Measurements from ENCODE around the gene LRRC74A.

GRCh38 chr14:76881348-76881747, 55.1 kb downstream of the LRRC74A start:
- no peak for TF ChIP-seq EP300 (IDR thresholded peaks at IDR 0.05)
- no peak for TF ChIP-seq CTCF (IDR thresholded peaks at IDR 0.05)
- TF ChIP-seq POLR2A (IDR thresholded peaks at IDR 0.05), result no peak

Measured in ovary (tissue), 3 donors.